SK-N-MC (cell line): ENCODE results near the gene KBTBD13.

Experiments
- EZH2 ChIP-seq: fragments of 200-600 bp; sonication (generic); IDR thresholded peaks from one replicate; pipeline ENCODE4 v1.6.1; 2017; ENCODE audit warnings: antibody characterized with exemption
- FOXP2 ChIP-seq: optimal IDR thresholded peaks from 2 replicates; pipeline ENCODE3; 2011; ENCODE audit warnings: mild to moderate bottlenecking, moderate library complexity; ENCODE audit not compliant: insufficient read depth; ENCODE audit errors: extremely low read length, control extremely low read depth
- POLR2AphosphoS5 ChIP-seq: IDR thresholded peaks from 2 replicates; pipeline ENCODE4 v1.6.1; 2012; ENCODE audit warnings: mild to moderate bottlenecking, low read depth, low read length, borderline replicate concordance

- TF ChIP-seq POLR2AphosphoS5 (no peak), EZH2 (no peak), FOXP2 (no peak)
Observed at GRCh38 chr15:65115542-65115941, 39.0 kb downstream of the KBTBD13 start.
